GM21786 (cell line): ENCODE data around the gene ZMYM2.
"Not testable (repeated sequence)": the region's sequence is repeated elsewhere in the genome, so short reads cannot be mapped to it uniquely, and the experiment has no call there.

ENCODE experiments used
- ATAC-seq: cut with Tn5 transposase; IDR thresholded peaks from one replicate; pipeline ENCODE4 v1.9.1; 2021; ENCODE audit not compliant: unreplicated experiment

The ZMYM2 gene

GRCh38 chr13:19982447-19983043 is 24.0 kb downstream of the ZMYM2 start:
- ATAC-seq, result no peak

- ATAC-seq, result peak; percentile 88
These were observed 26.1 kb downstream of the ZMYM2 start for GRCh38 chr13:19984430-19985218.

GRCh38 chr13:19985219-19985556 is 26.7 kb downstream of the ZMYM2 start:
- no peak for ATAC-seq

DNA sequence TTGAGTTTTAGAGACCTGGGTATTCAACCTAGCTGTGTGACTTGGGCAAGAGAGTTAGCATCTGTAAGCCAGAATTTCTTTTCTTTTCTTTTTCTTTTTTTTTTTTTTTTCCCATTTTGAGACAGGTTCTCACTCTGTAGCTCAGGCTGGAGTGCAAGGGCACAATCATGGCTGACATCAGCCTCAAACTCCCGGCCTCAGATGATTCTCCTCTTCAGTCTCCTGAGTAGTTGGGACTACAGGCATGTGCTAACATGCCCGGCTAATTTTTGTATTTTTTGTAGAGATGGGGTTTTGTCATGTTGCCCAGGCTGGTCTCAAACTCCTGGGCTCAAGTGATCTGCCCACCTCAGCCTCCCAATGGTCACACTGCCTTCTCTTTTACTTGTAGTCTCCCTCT is 33.0 kb downstream of the ZMYM2 start:
- ATAC-seq, result no peak

DNA sequence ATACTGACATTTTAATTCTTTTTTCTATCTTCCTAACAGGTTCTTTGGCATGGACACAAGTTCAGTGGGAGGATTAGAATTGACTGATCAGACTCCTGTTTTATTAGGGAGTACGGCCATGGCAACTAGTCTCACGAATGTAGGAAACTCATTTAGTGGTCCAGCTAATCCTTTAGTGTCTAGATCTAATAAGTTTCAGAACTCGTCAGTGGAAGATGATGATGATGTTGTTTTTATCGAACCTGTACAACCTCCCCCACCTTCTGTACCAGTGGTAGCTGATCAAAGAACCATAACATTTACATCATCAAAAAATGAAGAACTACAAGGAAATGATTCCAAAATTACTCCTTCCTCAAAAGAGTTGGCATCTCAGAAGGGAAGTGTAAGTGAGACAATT is 34.5 kb downstream of the ZMYM2 start:
- no peak for ATAC-seq

DNA sequence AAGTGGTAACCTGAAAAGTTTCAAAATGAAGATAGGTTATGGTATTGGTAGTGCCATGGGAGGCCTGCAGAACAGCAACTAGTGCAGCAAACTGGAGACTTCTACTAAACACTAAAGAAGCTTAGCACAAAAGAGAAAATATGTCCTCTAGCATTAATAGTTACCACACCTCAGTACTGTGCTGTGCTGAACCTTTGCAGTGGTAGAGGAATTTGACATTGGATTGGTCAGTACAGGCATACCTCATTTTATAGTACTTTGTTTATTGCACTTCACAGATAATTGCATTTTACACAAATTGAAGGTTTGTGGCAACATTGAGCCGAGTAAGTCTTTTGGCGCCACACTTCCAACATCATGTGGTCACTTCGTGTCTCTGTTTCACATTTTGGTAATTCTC is 40.4 kb downstream of the ZMYM2 start:
- no peak for ATAC-seq

GRCh38 chr13:20000062-20000552 is 41.6 kb downstream of the ZMYM2 start:
- ATAC-seq, result no peak

GRCh38 chr13:20001366-20002190 is 43.1 kb downstream of the ZMYM2 start:
- no peak for ATAC-seq

DNA sequence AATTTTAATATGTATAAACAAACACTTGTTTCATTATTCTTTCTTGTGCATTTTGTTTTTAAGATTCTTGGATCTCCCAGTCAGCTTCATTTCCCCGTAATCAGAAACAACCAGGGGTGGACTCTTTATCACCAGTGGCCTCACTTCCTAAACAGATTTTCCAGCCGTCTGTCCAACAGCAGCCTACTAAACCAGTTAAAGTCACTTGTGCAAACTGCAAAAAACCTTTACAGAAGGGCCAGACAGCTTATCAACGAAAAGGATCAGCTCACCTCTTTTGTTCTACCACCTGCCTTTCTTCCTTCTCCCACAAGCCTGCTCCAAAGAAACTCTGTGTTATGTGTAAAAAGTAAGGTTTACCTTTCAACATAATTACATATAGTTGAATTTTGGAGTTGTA is 44.3 kb downstream of the ZMYM2 start:
- no peak for ATAC-seq

DNA sequence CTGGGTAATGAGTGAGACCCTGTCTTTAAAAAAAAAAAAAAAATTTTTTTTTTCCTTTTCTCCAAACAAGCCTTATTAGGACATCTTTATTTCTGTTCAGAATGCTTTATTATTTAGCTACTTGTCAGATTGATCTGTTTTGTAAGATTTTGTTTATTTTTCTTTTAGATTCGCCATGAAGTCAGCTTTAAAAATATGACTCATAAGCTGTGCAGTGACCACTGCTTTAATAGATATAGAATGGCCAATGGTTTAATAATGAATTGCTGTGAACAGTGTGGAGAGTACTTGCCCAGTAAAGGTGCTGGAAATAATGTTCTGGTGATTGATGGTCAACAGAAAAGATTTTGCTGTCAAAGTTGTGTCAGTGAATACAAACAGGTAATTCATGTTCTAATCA is 47.7 kb downstream of the ZMYM2 start:
- ATAC-seq, result no peak

GRCh38 chr13:20015763-20016162 is 57.2 kb downstream of the ZMYM2 start:
- ATAC-seq, result no peak

DNA sequence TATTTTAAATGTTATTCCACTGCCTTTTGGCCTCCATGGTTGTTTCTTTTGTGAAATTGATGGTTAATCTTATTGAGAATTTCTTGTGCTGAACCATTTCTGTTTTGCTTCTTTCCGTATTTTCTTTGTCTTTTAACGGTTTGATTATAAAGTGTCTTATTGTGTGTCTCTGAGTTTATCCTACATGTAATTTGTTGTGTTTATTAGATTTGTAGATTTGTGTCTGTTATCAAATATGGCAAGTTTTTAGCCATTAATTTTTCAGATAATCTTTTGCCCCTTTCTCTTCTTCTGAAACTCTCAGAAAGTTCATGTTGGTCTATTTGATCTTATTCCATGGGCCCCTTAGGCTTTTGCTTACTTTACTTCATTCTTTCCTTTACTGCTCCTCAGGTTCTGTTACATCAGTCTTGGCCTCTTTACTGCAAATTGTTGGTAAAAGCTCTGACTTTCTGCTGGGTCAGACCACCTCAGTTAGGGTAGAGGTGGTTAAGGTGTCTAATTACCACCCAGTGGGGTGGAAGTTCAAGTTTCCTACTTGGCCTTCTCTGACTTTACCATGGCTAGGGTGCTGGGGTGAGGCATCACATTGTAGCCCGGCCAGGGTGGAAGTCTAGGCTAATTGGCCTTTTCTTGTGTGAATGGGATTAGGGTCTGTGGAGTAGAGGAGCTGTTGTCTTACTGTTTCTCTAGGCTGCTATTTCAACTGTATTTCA is 58.3 kb downstream of the ZMYM2 start:
- no peak for ATAC-seq

DNA sequence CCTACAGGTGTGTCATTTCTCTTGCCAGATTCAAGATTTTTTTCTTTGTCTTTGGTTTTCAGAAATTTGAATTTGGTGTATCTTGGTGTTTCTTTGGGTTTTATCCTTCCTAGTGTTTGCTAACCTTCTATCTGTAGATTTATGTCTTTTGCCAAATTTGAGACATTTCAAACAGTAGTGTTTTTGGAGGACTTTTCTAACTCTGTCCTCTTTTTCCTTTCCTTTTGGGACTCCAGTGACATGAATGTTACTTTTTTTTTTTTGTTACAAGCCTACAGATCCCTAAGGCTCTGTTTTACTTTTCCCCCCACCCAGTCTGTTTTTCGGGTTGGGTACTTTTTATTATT is 58.8 kb downstream of the ZMYM2 start:
- ATAC-seq, result no peak

GRCh38 chr13:20019043-20019442 is 60.5 kb downstream of the ZMYM2 start:
- ATAC-seq, result no peak

- ATAC-seq, result no peak
These were observed 66.2 kb downstream of the ZMYM2 start for GRCh38 chr13:20024702-20025101.

- no peak for ATAC-seq
These were observed 70.4 kb downstream of the ZMYM2 start for GRCh38 chr13:20028953-20029352.

GRCh38 chr13:20033486-20033885 is 75.0 kb downstream of the ZMYM2 start:
- no peak for ATAC-seq

GRCh38 chr13:20035130-20035529 is 76.6 kb downstream of the ZMYM2 start:
- no peak for ATAC-seq

GRCh38 chr13:20037908-20038307 is 79.4 kb downstream of the ZMYM2 start:
- no peak for ATAC-seq

DNA sequence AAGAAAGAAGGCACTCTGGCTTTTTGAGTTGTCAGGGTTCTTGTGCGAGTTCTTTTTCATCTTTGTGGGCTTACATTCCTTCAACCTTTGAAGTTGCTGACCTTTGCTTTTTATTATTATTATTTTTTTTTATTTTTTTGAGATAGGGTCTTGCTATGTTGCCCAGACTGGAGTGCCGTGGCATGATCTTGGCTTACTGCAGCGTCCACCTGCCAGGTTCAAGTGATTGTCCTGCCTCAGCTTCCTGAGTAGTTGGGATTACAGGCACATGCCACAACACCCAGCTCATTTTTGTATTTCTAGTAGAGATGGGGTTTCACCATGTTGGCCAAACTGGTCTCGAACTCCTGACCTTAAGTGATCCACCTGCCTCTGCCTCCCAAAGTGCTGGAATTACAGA is 84.1 kb downstream of the ZMYM2 start:
- ATAC-seq, result not testable (repeated sequence)

GRCh38 chr13:20043207-20043925 is 84.8 kb downstream of the ZMYM2 start:
- ATAC-seq, result no peak
